Neural crest cell (in vitro differentiated cells): ENCODE measurements around the gene EDEM2. TPM values are rescaled to one million over a fixed set of nuclear protein-coding genes. Genes with fewer than 3 reads are reported as not detected.
"Not testable (repeated sequence)": the region's sequence is repeated elsewhere in the genome, so short reads cannot be mapped to it uniquely, and the experiment has no call there.

Source experiments
- DNase-seq: peaks from one replicate; pipeline ENCODE4 v3.0.0; 2021; ENCODE audit warnings: low read depth, mixed read lengths, low spot score
- H3K27ac Mint-ChIP-seq: one replicate; pipeline ENCODE4 v1.8.0; 2021; ENCODE audit warnings: mild to moderate bottlenecking, mixed read lengths; ENCODE audit not compliant: unreplicated experiment
- H3K27me3 Mint-ChIP-seq: 2 replicates; pipeline ENCODE4 v1.8.0; 2021; ENCODE audit warnings: low read depth, mild to moderate bottlenecking, mixed read lengths
- H3K36me3 Mint-ChIP-seq: 2 replicates; pipeline ENCODE4 v1.8.0; 2021; ENCODE audit warnings: low read depth, mild to moderate bottlenecking, mixed read lengths
- H3K4me1 Mint-ChIP-seq: 2 replicates; pipeline ENCODE4 v1.8.0; 2021; ENCODE audit warnings: mixed read lengths
- H3K4me3 Mint-ChIP-seq: one replicate; pipeline ENCODE4 v1.8.0; 2021; ENCODE audit warnings: mild to moderate bottlenecking, mixed read lengths
- H3K9me3 Mint-ChIP-seq: 2 replicates; pipeline ENCODE4 v1.8.0; 2021; ENCODE audit warnings: mixed read lengths
- CTCF ChIP-seq: fragments of 200-600 bp; sonication (generic); conservative IDR thresholded peaks from 2 replicates; pipeline ENCODE4 v1.5.0; 2021; ENCODE audit warnings: antibody characterized with exemption, mild to moderate bottlenecking
- total RNA-seq: library from RNA; stranded (reverse); gene quantifications from 2 replicates; pipeline ENCODE4 v1.2.1, GENCODE V29; 2021

EDEM2 gene
- total RNA-seq, 1 donor from 2014 or later = 17.9 TPM

GRCh38 chr20:35150846-35151579, 3.9 kb upstream of the EDEM2 start:
- no peak overlapping the region for H3K4me3 Mint-ChIP-seq
- no peaks in the 10 kb centered on the region for H3K9me3 Mint-ChIP-seq
- H3K27me3 Mint-ChIP-seq = peaks cover 23% of the 10 kb centered on the region
- DNase-seq = no peak
- no peak for TF ChIP-seq CTCF
- peaks cover 26% of the 10 kb centered on the region for H3K4me1 Mint-ChIP-seq
- H3K36me3 Mint-ChIP-seq = no peaks in the 10 kb centered on the region
- H3K27ac Mint-ChIP-seq = no peak overlapping the region

- DNase-seq = peak; percentile 21
- H3K27ac Mint-ChIP-seq = peak overlapping the region; percentile 2
- H3K27me3 Mint-ChIP-seq = peaks cover 23% of the 10 kb centered on the region
These were observed 487 bp upstream of the EDEM2 start for GRCh38 chr20:35147575-35148071.

GRCh38 chr20:35146299-35146919, 727 bp downstream of the EDEM2 start:
- Mint-ChIP-seq H3K9me3 (no peaks in the 10 kb centered on the region), H3K36me3 (no peaks in the 10 kb centered on the region), H3K4me1 (peaks cover 31% of the 10 kb centered on the region), H3K27me3 (peaks cover 21% of the 10 kb centered on the region), H3K27ac (no peak overlapping the region), H3K4me3 (peak overlapping the region; percentile 97)
- peak; percentile 15 for DNase-seq
- peak; percentile 34 for TF ChIP-seq CTCF

More at GRCh38 chr20:35147575-35148071, 487 bp upstream of the EDEM2 start:
- H3K9me3 Mint-ChIP-seq, H3K36me3 Mint-ChIP-seq: not testable (repeated sequence)
- Mint-ChIP-seq H3K4me3 (peak overlapping the region; percentile 97), H3K4me1 (peaks cover 31% of the 10 kb centered on the region)

- TF ChIP-seq CTCF = peak; percentile 79
- H3K27ac Mint-ChIP-seq = no peak overlapping the region
- peaks cover 31% of the 10 kb centered on the region for H3K4me1 Mint-ChIP-seq
- H3K4me3 Mint-ChIP-seq = peak overlapping the region; percentile 85
- H3K36me3 Mint-ChIP-seq = peaks cover 2% of the 10 kb centered on the region
- H3K9me3 Mint-ChIP-seq = no peaks in the 10 kb centered on the region
- peaks cover 11% of the 10 kb centered on the region for H3K27me3 Mint-ChIP-seq
- no peak for DNase-seq
These were observed 2.0 kb downstream of the EDEM2 start for GRCh38 chr20:35145141-35145564.

- TF ChIP-seq CTCF = no peak
- peaks cover 2% of the 10 kb centered on the region for H3K36me3 Mint-ChIP-seq
These were observed 2.4 kb downstream of the EDEM2 start for GRCh38 chr20:35144694-35145093.

More at GRCh38 chr20:35144694-35145093, 2.4 kb downstream of the EDEM2 start:
- peaks cover 31% of the 10 kb centered on the region for H3K4me1 Mint-ChIP-seq
- H3K9me3 Mint-ChIP-seq = no peaks in the 10 kb centered on the region
- no peak for DNase-seq
- peaks cover 8% of the 10 kb centered on the region for H3K27me3 Mint-ChIP-seq
- no peak overlapping the region for H3K27ac Mint-ChIP-seq
- peak overlapping the region; percentile 85 for H3K4me3 Mint-ChIP-seq
